Fibroblast of skin of abdomen (primary cell): ENCODE data around the gene KCP.

ENCODE experiments used
- DNase-seq: peaks from one replicate; pipeline ENCODE4 v3.0.0-alpha.2; 2013

Gene KCP

DNA sequence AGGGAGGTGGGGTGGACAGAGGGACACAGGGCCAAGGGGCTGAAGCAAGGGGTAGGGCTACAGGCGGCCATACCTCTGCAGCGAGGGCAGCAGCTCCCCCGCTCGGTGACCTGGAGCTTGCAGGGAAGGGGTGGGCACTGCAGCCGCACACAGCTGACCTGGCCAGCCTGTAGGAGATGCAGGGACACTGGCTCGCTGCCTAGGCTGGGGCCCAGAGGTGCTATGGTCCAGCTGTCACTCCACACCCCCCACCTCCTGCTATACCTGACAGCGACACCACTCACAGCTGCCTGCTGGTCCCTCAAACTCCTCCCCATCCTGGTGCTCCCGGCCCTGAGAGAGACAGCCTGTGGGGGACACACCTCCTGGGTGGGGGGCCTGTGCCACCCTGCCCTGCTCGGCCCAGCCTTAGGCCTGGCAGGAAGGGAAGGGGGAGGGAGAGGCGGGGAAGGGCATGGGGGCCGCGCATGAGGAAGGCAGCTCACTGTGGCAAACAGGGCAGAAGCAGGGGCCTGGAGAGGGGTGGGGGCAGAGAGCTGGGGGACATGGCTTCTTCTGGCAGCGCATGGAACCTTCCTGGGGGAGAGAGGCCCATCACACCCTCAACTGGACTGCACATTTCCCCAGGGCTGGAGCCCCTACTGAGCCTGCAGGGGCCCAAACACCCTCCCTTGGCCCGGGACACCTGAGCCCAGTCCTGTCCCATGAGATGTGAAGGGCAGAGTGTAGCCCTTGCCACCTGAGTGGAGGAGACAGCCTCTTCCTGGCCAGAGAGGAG is 23.9 kb downstream of the KCP start:
- DNase-seq, result no peak

DNA sequence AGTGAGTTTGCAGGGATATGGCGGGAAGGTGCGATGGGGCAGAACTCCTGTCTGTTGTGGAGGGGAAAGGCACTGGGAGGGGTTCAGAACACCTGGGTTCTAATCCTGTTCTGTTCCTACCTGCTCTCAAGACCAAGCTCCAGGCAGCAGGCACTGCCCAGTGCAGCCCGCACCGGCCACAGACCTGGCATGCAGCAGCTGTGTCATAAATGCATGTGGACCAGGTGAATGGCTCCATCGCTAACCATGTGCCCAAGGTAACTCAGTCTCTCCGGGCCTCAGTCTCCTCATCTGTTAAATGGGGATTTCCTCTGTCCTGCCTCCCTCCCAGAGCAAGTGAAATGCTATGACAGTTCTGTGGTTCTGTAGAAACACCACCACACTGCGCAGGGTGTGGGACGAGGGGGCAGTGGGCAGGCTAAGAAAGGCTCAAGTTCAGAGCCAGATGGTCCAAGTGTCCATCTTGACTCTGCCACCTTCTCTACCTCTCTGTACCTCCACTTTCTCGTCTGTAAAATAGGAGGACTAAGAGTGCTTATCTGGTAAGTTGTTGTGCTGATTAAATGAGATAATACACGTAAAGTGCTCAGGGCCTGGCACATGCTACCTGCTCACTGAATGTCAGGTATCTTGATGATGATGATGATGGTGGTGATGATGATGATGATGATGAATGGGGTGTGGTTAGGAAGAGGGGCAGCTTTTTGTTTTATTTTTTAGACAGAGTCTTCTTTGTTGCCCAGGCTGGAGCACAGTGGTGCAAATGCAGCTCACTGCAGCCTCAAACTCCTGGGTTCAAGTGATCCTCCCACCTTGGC is 24.9 kb downstream of the KCP start:
- no peak for DNase-seq

DNA sequence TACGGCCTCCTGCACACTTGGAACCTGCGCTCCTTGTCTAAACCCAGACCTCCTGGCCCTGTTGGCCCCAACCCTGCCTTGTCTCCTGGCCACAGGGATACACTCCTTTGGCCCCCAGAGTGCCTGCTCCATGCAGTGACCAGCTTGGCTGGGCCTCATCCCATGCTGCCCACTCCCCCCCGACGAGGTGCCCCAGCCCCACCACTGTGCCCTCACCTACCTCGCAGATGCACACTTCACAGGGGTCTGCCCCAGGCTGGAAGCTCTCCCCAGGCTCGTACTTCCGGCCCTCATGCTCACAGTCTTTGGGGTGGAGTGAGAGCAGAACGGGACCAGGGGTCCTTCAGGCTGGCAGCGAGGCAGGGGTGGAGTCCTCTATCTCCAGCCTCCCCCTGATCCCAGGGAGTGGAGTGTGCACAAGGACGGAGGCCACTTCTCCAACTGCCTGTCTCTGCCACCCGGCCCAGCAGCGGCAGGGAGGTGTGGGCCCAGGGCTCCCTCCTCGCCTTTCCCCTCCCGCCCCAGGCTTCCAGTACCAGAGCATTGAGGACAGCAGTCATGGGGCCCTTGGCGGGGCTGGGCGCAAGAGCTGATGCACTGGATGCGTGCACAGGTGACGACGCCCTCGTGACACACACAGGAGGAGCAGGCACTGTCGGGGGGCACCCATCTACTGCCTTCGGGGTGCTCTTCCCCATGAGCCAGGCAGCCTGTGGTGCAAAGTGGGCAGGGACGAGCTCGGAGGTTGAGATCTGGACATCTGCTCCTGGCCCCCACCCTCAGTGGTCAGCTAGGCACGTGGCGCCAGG is 25.7 kb downstream of the KCP start:
- DNase-seq, result no peak

DNA sequence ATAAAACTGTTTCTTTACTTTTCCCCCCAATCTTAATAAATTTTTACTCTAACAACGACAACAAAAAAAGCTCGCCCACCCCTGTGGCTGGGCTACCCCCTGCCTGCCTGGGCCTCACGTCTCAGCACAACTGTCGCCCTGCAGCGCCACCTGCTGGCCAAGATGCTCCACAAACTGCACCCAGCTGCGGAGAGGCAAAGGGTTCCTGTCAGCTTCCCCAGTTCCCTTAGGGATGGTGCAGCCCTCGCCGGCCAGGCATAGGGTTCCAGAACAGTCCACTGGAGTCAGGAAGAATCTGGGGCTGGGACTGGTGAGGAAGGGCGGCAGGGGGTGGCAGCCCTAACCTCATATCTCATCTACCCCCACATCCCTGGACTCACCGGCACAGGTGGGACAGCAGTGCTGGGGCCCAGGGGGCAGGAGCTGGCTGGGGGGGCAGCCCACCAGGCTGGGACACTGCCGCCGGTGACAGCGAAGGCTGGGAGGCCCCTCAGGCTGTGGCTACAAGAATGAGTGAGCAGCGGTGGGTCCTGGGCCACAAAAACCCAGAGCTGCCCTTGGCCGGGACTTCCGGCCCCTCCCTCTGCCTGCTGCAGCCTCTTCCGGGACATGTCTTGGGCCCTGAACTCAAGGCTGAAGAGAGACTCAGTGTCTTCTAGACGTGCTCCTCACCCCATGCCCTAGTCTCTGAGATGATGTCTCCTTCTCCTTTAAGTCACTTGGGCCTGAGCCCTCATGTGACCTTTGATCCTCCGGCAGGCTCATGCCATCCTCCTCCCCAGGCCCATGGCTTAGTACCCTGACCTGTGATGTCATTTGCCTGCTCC is 26.7 kb downstream of the KCP start:
- DNase-seq, result peak; percentile 60

DNA sequence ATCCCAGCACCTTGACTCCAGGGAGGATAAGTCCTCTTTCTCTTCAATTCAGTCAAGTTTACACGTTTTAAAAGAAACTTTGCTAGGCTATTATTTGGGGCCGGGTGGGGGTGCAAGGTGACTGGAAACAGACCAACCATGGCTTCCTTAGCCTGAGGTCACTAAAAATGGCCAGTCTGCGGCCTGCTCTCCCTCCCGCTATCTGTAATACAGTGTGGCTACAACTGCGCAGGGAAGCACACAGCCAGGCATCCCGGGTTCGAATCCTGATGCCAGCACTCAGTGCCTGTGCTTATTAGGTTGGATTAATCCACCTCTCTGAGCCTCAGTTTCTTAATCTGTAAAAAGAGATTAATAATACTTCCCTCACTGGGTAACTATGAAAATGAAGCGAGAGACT is 28.4 kb downstream of the KCP start:
- DNase-seq, result no peak

DNA sequence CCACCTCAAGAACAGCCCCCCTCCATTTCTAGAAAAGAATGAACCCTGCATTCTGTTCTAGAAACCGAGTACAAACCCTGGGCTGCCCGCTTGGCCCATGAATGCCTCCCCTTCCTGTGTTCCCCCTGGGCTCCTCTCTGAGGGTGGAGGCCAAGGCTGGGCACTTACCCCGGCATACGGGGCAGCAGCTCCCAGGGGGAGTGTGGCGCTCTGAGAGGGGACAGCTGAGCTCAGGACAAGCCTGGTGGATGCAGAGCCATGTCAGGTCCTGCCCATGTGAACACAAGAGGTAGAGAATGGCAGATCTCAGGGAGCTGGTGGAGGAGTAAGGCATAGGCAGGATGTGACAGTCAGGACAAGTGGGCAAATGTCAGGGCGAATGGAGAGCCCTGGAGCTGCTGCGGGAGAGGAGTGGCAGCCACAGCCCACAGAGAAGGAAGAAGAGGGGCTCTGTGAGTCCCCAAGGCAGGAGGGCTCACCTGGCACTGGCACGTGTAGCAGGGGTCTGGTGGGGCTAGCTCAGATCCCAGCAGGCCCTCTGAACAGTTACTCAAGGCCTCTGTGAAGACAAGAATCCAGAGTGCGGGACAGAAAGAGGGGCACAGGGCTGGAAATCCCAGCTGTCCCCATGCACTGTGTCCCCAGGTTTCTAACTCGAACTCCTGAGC is 28.9 kb downstream of the KCP start:
- no peak for DNase-seq

DNA sequence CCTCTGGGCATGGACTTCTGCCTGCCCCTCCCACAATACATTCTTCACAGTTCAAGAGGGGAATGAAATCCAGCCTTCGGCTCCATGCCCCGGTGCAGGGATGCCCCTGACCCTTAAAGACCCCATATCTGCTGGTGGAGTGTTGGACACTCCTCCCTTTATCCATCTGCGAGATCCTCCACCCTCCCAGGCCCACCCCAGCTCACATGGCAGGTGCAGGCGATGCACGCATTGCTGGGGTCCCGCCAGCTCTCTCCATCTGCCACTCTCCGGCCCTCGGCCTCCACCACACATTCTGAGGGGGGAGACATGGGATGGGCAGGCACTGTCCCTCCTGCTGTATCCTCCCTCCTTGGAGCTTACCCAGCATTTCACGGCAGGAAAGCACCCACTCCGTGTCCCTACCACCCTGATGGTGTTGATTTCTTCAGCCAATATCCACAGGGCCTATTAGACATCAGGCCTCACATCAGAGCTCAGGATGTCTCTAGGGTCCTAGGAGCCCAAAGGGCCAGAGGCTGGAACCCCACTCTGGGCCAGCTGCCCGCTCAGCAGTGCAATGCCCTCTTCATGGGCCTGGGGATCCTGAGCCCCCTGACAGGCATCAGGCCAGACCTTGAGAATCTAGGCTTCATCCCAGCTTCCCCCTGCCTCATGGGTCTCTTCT is 29.6 kb downstream of the KCP start:
- no peak for DNase-seq

DNA sequence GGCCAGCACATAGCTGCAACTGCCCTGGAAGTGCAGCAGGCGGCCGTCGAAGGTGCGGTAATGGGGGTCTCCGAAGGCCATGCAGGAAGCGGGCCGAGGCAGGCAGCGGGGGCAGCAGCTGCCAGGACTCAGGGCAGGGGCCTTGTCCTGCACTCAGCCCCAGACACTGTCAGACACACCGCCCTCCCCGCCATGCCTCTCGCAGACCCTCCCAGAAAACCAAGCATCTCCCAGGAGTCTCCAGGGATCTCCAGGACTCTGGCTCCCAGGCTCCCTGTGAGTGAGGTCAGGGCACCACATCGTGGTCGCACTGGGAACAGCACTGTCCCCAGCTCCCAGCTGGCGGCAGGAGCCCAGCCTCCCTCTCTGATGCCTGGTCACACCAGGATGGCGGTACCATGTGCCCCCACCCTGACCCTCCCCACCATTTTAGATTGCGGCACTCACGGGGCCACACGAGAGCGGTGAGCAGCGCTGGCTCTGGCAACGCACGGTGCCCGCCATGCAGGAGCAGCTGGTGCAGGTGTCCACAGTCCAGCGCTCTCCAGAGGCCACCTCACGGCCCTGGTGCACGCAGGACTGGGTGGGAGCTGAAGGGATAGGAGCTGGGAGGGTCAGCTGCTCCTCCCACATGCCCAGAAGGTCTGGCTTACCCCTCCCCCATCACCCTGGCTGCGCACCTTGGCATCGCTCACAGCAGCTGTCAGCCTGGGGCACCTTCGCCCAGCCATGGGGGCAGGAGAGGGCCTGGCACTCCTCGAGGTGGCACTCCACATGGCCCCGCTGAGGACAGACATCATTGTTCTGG is 30.4 kb downstream of the KCP start:
- DNase-seq, result peak; percentile 64

DNA sequence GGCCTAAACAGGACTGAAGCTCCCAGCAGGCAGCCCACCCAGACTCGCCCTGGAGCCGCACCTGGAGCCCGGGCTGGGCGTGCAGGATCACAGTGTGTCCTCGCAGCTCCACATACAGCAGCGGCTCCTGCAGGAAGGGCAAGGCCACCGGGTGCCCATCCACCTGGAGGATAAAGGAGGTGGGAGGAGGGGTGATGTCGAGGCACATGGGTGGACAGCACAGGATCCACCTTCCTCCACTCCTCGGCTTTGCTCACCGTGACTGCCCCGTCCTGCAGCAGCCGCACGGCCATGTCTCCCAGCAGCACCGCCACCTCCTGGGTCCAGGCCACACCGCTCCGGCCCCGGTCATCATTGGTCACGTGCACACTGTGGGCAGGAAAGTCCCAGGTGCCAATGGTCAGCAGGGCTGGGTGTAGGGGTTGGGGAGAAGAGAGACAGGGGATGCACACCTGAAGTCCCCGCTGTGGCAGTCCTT is 31.0 kb downstream of the KCP start:
- no peak for DNase-seq

DNA sequence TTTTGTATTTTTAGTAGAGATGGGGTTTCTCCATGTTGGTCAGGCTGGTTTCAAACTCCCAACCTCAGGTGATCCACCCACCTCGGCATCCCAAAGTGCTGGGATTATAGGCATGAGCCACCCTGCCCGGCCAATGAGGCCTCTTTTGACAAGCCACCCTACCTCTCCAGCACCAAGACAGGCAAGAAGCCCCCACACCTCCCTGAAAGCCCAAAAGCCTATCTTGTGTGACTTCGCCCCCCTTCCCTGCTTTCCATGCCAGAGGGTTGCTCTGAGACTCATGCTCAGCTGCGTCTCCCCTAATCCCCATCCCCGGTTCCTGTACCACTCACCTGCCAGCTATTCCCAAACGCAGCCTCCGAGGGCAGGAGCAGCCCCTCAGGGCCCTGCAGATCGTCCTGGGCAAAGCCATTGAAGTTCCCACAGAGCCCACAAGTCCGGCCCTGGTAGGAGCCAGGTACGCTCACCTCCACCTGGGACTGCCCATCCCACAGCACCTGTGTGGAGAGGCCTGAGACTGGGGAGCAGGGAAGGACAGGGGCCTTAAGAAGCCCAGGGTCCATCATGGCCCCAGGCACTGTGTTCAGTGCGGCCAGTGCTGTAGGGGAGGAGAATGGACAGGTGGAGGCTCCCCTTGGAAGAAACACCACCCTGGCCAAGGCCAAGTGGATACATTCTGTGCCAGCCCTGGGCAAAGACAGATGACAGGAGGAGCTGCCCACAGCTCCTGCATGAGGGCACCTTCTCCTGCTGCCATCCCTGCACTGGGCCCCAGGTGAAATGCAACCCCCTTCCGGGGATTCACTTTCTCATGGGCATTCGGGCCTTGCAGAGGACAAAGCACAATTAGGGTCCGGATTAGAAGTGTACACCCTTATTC is 32.0 kb downstream of the KCP start:
- DNase-seq, result no peak

DNA sequence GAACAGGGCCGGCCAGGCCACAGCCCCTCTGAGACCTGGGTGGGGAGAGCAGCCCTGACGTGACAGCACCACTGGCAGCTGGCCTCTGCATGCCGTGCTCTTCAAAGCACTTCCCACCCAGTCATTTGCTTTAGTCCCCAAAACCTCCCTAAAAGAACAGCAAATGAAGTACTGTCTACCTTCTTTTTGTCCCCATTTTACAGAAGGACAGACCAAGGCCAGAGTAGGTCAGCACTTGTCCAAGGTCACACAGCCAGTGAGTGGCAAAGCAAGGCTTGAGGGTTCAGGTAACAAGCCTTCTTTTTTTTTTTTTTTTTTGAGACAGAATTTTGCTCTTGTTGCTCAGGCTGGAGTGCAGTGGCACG is 32.8 kb downstream of the KCP start:
- no peak for DNase-seq

DNA sequence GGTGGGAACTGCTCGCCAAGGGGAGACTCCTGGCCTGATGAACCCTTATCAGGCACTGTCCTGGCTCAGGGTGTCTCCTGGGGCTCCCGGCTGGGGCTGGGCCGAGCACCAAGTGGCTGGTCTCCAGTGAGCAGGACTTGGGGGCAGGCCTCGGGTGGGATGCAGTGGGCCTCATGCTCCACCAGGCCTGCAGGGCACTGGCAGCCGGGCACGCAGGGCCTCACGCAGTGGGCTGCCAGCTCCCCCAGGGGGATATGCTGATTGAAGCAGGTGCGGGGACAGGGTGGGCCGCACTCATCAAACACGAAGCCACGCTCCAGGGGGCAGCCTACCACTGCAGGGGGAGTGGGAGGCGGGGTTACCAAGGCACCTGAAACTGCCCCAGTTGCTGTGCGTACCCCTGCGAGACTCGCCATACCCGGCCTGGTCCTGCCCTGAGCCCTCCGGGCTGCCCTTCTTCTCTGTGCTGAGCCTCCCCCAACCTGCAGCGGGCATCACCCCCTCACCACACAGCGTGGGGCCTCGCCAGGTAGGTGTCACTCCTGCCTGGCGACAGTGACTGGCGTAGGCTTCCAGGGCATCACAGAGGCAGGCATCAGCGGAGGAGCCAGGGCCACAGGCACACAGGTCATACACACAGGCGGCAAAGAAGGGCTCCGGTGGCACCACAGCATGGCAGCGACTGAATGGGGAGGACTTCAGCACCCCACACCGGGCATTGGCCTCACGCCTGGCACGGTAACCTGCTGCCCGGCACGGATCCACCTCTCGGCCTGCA is 33.3 kb downstream of the KCP start:
- DNase-seq, result no peak

DNA sequence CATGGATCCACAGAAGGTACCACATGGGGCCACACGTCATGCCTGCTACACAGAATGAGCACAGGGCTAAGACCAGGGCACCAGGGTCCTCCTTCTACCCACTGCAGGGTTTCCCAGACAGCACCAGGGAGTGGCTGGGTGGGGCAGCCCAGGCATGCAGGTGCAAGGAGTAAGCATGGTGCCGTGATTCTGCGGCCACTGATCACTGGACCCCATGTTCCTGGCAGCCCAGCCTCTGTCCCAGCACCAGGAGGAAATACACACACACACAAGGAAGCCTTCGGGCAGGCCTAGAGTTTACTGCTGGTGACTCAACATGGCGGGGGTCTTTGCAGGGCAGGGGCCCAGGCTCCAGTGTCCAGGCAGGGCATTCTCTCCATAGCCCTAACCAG is 33.9 kb downstream of the KCP start:
- no peak for DNase-seq

DNA sequence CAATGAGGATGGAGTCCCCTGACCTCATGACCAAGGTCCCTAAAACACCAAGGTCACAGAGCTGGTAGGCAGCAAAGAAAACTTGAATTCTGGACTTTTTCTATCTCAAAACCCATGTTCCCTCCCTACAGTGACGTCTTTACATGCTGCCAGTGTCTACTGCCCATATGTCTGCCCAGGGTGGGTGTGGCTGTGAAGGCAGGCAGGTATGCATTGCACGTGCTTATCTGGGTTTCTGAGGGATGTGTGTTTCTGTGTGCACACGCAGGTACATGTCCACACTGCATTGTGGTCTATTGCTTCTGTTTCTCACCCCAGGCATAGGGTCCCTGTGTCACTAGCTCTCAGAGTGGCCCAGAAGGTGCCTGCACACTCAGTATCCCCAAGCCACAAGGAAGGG is 34.4 kb downstream of the KCP start:
- no peak for DNase-seq

DNA sequence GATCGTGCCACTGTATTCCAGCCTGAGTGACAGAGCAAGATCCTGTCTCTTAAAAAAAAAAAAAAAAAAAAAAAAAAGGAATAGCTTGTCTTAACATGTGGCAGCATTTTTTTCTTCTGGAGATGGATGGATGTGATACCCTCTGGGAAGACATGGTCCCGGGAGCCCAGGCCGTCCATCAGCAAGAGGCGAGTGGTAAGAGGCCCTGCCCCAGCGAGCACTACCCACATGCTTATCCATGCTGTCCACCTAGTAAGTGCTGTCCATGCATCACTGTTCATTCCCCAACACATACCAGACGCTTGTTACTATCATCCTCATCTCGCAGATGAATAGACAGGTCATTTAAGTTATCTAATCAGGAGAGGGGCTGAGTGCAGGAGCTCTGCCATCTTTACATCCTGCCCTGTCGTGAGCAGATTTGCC is 35.0 kb downstream of the KCP start:
- DNase-seq, result no peak

DNA sequence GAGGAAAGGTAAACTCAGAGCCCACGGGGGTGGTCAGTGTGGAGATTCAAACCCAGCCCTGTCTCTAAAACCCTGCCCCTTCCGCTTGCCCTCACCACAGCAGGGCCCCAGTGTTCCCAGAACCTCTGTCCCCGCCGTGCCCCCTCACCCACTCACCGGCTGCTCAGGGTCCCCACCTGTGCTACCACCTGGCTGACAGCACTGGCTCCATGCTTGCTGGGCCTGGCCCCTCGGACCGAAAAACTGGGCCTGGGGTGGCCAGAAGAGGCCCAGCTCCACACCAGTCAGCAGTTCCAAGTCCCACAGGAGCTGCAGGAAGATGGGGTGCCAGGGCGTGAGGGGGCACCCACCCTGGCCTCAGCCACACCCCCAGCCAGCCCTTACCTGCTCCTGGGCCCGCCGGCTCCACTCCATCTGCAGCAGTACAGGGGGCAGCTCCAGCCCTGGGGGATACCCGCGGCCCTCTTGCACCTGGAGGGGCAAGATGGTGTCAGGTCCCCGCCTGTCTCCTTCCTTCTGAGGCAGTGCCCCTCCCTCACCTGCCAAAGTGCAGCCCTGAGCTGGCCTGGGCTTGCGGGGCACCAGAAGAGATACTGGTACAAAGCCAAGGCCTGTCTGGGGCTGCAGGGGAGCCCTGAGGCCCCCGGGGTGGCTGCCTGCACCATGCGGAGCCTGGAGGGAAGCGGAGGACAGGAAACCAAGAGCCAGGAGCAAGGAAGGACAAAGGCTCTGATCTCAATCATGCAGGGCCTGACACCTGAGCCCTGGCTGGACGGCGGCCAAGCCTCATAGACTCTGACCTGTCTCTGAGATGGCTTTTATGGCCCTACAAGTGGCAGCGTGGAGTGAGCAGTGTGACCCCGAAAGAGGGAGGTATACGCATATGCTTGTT is 36.1 kb downstream of the KCP start:
- no peak for DNase-seq

DNA sequence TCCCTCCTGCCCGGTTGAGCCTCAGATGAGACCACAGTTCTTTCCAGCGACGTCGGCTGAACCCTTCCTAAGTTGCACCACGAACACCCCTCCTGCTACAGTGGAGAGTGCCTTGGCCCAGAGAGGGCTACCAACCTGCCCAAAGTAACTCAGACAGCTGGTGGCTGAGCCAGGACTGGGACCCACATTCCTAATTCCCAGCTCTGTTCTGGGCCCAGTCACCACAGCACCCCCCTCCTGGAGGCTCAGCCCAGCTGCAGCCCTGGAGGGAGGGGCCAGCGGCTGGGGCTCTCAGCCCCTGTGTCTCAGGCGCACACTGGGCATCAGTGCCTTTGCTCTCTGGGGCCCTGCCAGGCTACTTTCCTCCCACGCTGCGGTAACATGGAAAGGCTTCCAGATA is 37.3 kb downstream of the KCP start:
- no peak for DNase-seq
